ENCODE results near the gene SF3B6. TPM values are rescaled to one million over a fixed set of nuclear protein-coding genes. Genes with fewer than 3 reads are reported as not detected.

Gene SF3B6
- total RNA-seq, 3 donors from 2014 or later, result 91.7 to 125 (median 110) TPM

DNA sequence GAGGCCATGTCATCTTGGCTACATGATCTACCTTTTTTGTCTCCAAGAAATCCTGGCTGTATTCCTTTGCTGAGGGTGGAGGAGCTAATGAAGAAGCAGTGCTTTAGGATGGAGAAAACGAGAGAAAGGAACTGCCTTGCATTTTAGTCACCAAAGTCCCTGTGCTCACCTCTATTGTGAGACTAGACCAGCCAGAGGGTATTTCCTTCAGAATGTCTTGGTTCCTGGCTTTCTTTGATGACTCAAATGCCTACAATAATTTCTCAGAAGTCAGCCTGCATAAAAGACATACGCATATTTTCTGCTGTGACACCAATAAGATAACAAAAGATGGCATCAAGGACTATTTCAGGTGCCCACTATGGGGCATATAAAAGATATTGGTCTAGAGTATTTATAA, 10.8 kb downstream of the SF3B6 start:
- Histone ChIP-seq H3K4me3 (no peak overlapping the region), H3K4me1 (no peaks in the 10 kb centered on the region), H3K9me3 (no peaks in the 10 kb centered on the region), H3K36me3 (no peaks in the 10 kb centered on the region), H3K27me3 (no peaks in the 10 kb centered on the region), H3K27ac (no peak overlapping the region)
- DNase-seq (ENCODE audit: low spot score in 2 of 2), result no peak
- intact Hi-C loops (cut with DNase I; ENCODE audit: low total_unique reads), result no loop called here
- TF ChIP-seq, protein P1, sequence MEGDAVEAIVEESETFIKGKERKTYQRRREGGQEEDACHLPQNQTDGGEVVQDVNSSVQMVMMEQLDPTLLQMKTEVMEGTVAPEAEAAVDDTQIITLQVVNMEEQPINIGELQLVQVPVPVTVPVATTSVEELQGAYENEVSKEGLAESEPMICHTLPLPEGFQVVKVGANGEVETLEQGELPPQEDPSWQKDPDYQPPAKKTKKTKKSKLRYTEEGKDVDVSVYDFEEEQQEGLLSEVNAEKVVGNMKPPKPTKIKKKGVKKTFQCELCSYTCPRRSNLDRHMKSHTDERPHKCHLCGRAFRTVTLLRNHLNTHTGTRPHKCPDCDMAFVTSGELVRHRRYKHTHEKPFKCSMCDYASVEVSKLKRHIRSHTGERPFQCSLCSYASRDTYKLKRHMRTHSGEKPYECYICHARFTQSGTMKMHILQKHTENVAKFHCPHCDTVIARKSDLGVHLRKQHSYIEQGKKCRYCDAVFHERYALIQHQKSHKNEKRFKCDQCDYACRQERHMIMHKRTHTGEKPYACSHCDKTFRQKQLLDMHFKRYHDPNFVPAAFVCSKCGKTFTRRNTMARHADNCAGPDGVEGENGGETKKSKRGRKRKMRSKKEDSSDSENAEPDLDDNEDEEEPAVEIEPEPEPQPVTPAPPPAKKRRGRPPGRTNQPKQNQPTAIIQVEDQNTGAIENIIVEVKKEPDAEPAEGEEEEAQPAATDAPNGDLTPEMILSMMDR (IDR thresholded peaks at IDR 0.05), result no peak

DNA sequence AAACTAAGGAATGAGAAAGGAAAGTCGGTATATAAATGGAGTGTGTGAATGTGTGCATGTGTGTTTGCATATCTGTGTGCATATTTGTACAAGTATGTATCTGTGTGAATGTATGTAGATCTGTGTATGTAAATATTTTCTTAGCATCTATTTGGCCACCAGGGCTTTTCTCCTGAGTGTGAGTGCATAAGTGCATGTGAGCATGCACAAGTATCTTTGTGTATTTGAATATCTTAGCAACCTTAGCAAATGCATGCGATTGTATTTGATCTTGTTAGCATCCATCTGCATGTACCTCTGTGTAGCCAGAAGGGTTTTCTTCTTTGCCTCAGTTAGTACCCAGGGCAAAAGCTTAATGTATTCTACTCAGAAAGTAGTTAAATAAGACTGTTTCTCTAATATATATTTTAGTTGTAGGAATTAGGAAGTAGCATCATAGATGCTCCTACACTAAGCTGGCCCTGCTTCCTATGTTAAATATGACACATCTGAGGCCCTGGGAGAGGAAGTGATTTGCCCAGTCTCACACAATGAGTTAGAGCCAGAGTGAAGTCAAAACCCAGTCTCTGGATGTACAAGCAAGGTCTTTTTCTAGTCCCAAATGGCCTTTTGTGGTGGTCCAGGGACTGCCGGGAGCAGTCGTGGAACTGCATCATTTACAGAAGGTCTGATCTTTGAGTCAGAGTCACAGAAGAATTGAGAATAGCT, 17.4 kb downstream of the SF3B6 start:
- Histone ChIP-seq H3K9me3 (no peaks in the 10 kb centered on the region), H3K27ac (no peak overlapping the region), H3K4me3 (no peak overlapping the region), H3K4me1 (no peaks in the 10 kb centered on the region), H3K36me3 (no peaks in the 10 kb centered on the region), H3K27me3 (no peaks in the 10 kb centered on the region)
- intact Hi-C loops (cut with DNase I; ENCODE audit: low total_unique reads), result no loop called here
- no peak for DNase-seq (ENCODE audit: low spot score in 2 of 2)
- TF ChIP-seq POLR2A (IDR thresholded peaks at IDR 0.05) (no peak), POLR2AphosphoS5 (IDR thresholded peaks at IDR 0.05) (no peak)
- TF ChIP-seq, protein P1 (IDR thresholded peaks at IDR 0.05), result no peak

DNA sequence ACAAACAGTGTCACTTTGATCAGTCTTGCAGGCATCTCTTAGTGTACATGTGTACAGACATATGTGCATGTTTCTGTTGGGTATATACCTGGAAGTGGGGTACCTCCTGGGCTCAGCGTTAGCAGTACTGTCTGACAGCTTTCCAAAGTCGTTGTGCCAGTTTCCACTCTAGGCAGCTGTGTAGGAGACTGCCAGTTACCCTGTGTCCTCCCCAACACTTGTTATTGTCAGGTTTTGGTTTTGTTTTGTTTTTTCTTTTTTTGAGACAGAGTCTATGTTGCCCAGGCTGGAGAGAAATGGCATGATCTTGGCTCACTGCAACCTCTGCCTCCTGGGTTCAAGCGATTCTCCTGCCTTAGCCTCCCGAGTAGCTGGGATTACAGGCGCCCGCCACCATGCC, 20.4 kb downstream of the SF3B6 start:
- intact Hi-C loops (cut with DNase I; ENCODE audit: low total_unique reads), result no loop called here
- DNase-seq (ENCODE audit: low spot score in 2 of 2), result no peak
- no peaks in the 10 kb centered on the region for H3K4me1 ChIP-seq
- H3K9me3 ChIP-seq, result no peaks in the 10 kb centered on the region
- TF ChIP-seq, protein P1 (IDR thresholded peaks at IDR 0.05), result no peak
- TF ChIP-seq POLR2A (IDR thresholded peaks at IDR 0.05) (no peak), POLR2AphosphoS5 (IDR thresholded peaks at IDR 0.05) (no peak)
- no peaks in the 10 kb centered on the region for H3K36me3 ChIP-seq
- no peaks in the 10 kb centered on the region for H3K27me3 ChIP-seq
- H3K27ac ChIP-seq, result no peak overlapping the region
- no peak overlapping the region for H3K4me3 ChIP-seq

DNA sequence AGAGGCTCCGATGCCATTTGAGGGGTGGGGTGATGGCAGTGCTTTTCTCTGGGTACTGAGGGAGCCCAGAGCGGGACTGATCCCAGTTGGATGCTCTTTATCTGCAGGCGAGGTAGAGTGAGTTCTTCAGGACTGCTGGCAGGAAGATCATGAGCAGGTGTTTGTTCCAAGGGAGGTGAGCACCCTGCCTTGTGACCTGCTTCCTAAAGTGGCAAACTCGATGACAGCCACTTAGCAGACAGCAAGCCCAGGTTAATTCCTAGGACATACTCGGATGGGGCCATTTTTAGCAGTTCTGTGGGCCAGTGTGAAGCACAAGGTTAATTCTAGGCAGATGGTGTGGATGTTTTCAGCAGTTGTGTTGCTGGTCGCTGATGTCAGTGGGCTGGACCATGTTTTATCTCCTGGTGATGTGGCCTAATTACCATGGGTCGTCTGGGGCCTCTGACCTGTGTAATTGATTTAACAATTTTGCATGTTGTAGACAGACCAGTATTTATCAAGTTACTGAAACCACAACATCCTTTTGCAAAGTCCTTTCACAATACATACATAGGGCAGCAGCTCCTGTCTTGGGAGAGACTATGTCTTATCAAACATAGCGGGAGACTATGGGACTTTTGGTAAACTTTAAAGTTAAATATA, 21.6 kb downstream of the SF3B6 start:
- Histone ChIP-seq H3K27ac (no peak overlapping the region), H3K9me3 (no peaks in the 10 kb centered on the region), H3K36me3 (no peaks in the 10 kb centered on the region), H3K4me3 (no peak overlapping the region), H3K27me3 (no peaks in the 10 kb centered on the region), H3K4me1 (no peaks in the 10 kb centered on the region)
- DNase-seq (ENCODE audit: low spot score in 2 of 2), result no peak
- intact Hi-C loops (cut with DNase I; ENCODE audit: low total_unique reads), result no loop called here
- TF ChIP-seq, protein P1 (IDR thresholded peaks at IDR 0.05), result no peak
- TF ChIP-seq POLR2A (IDR thresholded peaks at IDR 0.05) (no peak), POLR2AphosphoS5 (IDR thresholded peaks at IDR 0.05) (no peak)

DNA sequence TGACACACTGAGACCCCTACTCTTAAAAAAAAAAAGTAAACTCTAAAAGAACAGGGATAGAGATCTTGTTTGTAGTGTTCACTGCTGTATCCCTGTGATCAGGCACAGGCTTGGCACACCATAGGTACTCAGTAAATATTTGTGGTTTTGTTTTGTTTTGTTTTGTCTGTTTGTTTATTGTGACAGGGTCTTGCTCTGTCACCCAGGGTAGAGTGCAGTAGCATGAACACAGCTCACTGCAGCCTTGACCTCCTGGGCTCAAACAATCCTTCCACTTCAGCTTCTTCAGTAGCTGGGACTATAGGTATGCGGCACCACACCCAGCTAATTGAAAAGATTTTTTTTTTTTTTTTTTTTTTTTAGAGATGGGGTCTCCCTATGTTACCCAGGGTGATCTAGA, 23.2 kb downstream of the SF3B6 start:
- Histone ChIP-seq H3K4me1 (no peaks in the 10 kb centered on the region), H3K27ac (no peak overlapping the region), H3K36me3 (no peaks in the 10 kb centered on the region), H3K9me3 (no peaks in the 10 kb centered on the region), H3K4me3 (no peak overlapping the region), H3K27me3 (no peaks in the 10 kb centered on the region)
- intact Hi-C loops (cut with DNase I; ENCODE audit: low total_unique reads), result no loop called here
- TF ChIP-seq POLR2A (IDR thresholded peaks at IDR 0.05) (no peak), POLR2AphosphoS5 (IDR thresholded peaks at IDR 0.05) (no peak)
- TF ChIP-seq, protein P1 (IDR thresholded peaks at IDR 0.05), result no peak
- DNase-seq (ENCODE audit: low spot score in 2 of 2), result no peak

Data from breast epithelium (tissue), 4 donors.